GM19238 (cell line): ENCODE measurements around the gene CASP9.
"Not testable (repeated sequence)": the region's sequence is repeated elsewhere in the genome, so short reads cannot be mapped to it uniquely, and the experiment has no call there.

Experiments
- DNase-seq: peaks from one replicate; pipeline ENCODE4 v3.0.0; 2011; ENCODE audit warnings: low spot score; ENCODE audit not compliant: insufficient read length

Gene CASP9

DNA sequence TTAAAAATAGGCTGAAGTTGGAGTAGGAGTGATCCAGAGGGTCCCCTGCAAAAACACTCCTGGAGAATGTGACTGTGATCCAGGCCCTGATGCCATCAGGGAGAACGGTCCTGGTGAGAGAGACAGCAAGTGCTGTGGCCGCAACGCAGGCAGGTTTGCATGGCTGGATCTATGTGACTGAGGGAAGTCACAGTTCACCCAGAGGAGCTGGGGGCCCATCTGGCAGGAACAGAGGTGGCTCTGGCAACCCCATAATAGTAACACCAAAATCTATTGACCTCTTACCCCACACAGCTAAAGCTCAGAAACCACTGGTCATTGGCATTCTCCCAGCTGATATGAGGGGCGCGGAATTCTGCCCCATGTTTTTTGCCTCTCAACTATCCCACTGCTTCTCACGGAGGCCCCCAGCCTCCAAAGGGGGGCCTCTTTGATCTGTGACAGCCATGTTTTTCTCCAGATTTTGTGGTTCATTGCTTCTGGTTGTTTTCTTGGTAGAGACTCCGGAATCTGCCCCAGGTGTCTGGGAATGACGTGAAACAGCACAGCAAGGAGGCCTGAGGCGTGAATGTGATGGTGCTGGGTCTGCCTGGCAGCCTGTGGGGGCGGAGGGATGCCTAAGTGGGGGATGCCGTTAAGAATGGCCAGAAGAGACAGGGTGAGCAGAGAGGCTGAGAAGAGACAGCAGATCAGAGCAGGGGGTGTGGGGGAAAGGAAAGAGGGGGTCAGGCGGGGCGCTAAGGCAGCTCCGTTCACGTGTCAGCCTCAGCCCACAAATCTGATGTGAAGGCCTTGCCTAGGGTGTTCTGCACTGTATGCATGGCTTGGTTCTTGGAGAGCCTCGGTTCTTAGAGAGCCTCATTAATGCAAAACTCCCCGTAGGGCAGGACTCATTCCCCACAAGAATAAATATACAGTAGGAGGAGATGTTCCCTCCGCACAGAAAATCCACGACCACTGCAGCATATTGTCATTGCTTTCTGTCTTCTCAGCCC is 23.5 kb downstream of the CASP9 start:
- no peak for DNase-seq

DNA sequence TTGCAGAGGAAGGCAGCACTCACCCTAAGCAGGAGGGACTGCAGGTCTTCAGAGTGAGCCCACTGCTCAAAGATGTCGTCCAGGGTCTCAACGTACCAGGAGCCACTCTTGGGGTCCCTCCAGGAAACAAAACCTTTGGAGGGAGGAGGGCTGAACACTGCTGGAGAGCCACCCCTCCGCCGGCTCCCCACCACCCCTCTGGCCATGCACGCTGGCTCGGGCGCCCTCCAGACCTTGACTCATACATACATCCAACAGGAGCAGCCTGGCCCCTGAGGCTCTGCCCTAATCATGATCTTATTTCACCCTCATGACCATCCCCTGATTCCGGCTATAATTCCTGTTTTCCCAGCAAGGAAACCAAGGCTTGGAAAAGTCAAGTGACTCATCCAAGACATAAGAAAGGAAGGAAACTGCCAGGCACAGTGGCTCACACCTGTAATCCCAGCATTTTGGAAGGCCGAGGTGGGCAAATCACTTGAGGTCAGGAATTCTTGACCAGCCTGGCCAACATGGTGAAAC is 30.1 kb downstream of the CASP9 start:
- no peak for DNase-seq

DNA sequence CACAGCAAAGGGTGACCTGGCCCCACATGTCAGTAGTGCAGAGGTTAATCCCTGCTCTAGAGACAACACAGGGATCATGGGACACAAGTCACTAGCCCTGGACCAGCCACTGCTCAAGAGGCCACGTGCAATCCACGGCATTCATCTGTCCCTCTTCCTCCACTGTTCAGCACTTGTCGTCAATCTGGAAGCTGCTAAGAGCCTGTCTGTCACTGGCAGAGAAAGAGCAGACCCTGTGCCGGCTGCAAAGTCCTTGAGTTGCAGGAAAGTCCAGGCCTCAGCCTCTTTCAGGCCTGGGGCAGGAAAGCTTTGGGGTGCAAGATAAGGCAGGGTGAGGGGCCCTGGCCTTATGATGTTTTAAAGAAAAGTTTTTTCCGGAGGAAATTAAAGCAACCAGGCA is 31.4 kb downstream of the CASP9 start:
- no peak for DNase-seq

DNA sequence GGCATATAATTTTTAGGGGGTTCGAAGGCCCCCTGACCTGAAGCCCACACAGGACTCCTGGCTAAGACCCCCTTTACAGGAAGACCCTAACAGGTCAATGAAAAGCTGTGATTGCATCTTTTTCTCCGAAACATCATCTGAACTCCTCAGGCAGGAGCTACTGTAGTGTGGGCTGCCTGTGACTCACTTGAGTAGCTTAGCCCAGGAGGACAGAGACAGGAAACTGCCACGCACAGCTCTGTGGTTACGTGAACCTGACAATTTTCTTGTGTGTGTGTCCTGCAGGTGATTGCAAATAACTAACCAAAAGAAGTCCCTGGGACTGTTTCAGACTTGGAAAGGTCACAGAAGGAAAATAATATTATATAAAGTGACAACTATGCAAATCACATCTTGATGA is 33.0 kb downstream of the CASP9 start:
- not testable (repeated sequence) for DNase-seq

DNA sequence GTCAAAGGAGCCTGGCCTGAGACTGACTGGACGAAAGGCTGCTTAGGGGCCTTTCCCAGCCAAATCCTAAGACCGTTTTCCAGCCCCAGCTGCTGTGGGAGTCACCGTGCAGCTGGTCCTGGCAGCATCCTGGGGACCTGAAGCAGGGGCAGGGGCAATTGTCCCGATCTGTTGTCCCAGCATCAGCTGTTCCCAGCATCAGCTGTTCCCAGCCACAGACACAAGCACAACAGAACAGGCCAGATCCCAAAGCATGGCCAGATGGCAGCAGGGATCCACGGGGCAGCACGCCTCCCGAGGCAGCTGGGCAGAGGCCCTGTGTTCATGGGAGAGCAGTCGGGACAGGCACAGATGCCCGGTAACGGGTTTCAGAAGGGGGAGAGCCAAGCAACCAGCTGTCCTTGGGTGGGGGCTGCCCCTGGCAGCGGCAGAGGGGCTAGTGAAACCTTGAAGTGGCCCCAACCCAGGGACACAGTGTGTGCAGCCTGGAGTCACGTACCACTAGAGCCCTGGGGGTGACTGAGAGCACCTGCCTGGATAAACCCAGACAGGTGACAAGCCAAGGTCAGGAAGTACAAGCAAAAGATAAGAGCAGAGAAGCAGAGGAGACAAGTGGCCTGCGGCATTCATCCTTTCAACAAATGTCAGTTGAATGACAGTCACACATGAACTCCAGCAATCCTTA is 34.8 kb downstream of the CASP9 start:
- no peak for DNase-seq

DNA sequence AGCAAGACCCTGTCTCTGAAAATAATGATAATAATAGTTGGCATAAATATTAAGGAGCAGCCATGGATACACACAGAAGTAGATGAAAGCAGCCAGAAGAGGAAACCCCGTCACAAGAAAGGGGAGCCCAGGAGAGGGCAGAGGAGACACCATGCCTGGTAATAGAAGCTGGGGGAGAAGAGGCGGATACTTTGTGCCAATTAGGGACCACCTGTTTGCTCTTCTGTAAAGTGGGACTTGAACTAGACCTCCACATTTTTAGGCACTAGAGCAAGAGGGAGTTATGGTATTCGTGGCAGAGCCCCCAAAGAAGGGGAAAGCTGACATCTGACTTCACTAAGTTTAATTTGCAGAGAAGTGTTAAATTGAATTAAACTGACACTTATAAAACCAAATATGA is 35.6 kb downstream of the CASP9 start:
- DNase-seq = no peak

DNA sequence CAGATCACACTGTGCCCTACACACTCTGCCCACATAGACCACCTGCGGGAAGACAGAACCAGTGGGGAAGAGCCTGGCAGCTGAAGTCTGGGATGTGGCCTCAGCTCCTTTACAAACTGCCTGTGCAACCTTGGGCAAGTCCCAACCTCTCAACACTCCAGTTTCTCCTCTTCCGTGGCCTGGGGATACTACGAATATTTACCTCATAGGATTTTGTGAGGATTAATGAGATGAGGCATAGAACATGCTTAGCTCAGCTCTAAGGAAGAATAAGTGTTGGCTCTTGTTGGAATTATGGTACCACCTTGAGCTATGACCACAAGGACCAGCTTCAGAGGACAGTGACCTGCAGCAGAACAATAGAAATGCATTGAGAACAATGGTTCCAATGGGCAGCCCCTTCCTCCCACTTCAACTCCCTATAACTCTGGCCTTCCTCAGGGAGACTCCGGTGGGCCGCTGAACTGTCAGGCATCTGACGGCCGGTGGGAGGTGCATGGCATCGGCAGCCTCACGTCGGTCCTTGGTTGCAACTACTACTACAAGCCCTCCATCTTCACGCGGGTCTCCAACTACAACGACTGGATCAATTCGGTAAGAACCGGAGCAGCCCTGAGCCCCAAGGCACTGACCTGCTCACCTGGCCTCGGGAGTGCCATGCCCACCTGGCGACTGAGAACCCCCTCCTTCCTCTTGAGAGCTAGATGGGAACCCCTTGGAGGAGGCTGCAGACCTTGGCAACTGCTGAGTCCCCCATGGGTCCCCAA is 37.0 kb downstream of the CASP9 start:
- not testable (repeated sequence) for DNase-seq

DNA sequence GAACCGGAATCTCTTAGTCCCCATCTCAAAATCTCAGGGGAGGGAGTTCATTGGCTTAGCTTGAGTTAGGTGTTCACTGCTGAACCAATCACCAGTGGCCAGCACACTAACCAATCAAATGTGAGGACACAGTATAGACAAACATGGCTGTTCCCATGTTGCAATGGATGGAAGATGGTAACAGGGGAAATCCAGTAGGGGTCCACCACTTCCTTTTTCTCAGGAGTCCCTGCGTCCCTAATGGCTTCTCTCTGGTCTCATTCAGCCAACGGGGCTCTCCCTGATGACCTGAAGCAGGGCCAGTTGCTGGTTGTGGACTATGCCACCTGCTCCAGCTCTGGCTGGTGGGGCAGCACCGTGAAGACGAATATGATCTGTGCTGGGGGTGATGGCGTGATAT is 38.4 kb downstream of the CASP9 start:
- no peak for DNase-seq

DNA sequence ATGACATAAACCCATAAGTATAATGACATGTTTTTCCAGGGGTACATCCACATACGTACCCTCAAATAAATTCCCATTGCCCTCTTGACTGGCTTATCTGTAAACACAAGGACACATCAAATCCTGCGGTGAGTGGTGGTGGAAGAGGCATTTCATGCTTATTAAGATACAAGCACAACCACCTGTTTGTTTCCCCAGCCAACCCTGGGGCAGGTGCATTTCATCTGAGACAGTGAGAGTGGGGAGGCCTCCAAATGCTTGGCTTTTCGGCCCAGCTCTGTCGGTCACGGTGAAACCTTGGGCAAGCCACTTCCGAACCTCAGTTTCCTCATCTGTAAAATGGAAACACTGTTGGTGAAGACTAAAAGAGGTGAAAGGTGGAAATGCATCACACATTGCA is 39.6 kb downstream of the CASP9 start:
- not testable (repeated sequence) for DNase-seq

DNA sequence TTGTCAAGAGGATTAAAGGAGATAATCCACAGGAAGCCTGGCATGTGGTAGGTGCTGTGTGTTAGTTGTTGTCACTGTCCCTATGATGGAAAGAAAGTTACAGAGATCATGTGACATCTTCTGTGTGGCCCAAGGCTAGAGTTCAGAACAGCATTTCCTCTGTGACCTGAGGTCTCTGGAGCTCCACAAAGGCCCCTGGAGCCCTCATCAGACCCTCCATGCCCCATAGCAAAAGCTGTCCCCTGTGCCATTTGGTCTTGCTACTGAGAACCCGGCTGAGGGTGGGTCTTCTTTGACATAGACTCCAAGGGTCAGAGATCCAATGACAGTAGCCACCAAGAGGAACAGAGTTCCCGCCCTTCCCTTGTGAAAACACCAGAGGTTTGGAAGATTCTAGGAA is 40.0 kb downstream of the CASP9 start:
- no peak for DNase-seq

DNA sequence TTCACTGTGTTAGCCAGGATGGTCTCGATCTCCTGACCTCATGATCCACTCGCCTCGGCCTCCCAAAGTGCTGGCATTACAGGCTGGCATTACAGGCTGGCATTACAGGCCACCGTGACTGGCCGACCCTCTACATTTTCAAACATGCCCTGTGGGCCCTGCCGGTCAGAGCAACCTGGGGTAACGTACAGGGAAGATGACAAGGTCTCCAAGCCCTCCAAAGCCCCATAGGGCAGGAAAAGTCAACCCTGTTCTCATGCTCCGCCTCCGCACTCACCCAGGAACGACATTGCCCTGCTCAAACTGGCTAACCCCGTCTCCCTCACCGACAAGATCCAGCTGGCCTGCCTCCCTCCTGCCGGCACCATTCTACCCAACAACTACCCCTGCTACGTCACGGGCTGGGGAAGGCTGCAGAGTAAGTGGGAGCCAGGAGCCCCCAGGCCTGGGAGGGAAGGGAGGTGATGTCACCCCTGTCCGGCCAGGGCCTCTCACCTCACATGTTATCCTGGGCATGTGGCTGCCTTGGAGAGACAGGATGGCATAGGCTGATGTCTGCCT is 41.0 kb downstream of the CASP9 start:
- not testable (repeated sequence) for DNase-seq

DNA sequence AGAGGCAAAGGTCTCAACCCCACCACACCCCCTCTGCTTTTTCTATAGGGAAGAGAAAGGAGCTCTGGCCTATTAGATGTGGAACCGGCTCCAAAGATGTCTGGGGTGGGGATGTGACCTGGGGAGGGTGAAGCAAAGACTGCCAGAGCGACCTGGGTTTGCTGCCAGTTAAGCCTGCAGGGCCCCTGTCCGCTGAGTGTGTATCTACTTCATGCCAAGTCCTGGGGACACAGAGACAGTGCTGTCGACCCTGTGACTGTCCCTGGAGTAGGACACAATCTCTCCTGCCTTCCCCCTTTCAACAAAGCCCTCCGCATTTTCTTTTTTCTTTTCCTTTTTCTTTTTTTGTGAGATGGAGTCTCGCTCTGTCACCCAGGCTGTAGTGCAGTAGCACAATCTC is 41.6 kb downstream of the CASP9 start:
- DNase-seq = not testable (repeated sequence)

DNA sequence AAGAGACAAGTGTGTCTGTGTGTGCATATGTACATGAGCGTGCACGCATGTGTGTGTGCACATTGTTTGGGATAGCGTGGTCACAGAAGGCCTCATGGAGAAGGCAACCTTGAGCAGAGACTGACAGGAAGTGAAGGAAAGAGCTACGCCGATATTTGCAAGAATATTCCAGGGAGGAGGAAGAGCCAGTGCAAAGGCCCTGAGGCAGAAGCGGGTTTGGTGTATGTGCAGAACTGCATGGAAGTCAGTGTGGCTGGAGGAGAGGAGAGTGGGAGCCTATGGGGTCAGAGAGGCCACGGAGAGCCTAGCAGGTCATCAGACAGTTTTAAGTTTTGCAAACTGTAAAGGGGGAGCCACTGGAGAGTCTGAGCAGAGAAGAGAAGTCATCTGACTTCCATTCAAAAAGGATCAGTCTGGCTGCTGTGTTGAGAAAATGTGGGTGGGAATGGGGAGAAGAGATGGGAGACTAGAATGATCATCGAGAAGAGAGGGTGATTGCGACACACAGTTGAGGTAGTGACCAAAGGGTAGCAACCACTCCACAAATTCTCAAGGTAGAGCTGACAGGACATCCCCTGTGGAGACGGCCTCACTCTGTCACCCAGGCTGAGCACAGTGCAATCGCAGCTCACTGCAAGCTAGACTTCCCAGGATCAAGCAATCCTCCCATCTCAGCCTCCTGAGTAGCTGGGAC is 44.2 kb downstream of the CASP9 start:
- DNase-seq = no peak

DNA sequence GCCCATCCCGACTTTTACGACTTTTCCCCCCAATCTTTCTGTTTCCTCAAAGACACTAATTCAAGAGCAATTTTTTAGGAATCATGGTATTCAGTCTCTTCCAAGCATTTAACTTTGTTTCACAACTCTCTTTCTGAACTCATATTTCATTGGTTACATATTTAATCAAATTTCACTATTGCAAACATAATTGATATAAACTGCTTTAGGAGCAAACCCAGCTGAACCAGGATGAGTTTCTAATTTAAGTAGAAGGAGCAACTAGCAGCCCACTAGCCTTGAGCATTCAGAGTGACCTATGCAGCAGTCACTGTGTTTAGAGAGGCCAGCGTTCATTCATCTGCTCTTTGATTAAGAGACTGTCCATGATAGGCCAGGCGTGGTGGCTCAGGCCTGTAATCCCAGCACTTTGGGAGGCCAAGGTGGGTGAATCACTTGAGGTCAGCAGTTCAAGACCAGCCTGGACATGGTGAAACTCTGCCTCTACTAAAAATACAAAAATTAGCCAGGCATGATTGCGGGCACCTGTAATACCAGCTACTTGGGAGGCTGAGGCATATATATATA is 46.3 kb downstream of the CASP9 start:
- DNase-seq = no peak

DNA sequence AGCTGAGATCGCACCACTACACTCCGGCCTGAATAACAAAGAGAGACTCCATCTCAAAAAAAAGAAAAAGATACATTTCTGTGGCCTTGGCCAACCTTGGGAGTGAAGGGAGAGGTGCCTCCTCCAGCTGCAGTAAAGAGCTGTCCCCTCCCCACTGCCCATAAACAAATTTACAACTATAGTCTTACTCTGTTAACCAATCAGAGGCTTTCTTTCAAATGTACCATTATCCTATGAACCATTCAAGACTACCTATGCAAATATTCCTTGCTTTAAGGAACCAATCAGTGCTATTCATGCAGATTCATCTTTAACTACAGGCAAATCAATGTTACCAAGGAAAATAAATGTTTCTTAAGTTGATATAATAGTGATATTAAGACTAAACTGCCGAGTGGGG is 47.1 kb downstream of the CASP9 start:
- no peak for DNase-seq

DNA sequence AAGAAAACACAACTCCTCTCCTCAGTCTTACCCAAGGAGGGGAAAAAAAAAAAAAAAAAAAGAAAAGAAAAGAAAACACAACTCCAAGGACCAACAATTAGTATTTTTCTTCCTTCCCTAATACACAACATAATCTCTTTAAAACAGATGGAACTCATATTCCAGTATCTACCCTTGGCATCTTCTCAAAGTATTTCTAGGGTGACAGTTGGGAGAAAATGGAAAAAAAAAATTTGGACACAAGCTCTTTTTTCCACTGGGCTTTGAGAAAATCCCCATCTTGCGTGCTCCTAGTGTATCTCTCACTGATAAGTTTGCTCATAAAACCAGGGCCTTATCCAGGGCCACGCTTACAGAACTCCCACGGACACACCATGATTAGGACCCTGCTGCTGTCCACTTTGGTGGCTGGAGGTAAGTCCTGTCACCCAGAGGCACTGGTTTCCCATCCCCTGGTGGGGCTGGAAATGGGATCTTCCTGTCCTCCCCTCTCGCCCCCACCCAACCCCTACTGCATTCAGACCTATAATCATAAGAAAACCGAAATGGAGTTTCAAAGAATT is 48.2 kb downstream of the CASP9 start, which contains the start of gene CELA2B:
CELA2B (plus strand) TSS at position 353 of the 563 bp plus-strand sequence; CDS start at position 375, 22 bp downstream.
- DNase-seq = no peak

DNA sequence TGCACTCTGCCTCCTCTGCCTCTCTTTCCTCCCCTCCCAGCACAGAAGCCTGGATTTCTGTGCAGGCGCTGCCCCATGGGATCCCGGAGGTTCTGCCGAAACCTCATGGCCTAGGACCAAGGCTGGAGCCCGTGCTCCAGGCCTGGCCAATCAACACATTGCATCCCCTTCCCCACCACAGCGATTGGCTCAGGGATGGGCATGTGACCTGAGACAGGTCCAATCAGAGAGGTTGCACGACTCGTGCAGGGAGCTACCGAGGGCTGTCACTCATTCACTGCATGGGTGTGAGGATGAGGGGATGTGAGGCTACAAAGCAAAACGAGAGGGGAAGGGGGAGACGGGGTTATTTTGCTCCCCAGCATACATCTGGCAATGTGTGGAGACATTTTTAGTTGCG is 51.4 kb downstream of the CASP9 start:
- no peak for DNase-seq

DNA sequence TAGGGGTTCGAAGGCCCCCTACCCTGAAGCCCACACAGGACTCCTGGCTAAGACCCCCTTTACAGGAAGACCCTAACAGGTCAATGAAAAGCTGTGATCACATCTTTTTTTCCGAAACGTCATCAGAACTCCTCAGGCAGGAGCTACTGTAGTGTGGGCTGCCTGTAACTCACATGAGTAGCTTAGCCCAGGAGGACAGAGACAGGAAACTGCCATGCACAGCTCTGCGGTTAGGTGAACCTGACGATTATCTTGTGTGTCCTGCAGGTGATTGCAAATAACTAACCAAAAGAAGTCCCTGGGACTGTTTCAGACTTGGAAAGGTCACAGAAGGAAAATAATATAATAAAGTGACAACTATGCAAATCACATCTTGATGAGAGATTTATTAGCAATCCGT is 52.3 kb downstream of the CASP9 start:
- DNase-seq = not testable (repeated sequence)

DNA sequence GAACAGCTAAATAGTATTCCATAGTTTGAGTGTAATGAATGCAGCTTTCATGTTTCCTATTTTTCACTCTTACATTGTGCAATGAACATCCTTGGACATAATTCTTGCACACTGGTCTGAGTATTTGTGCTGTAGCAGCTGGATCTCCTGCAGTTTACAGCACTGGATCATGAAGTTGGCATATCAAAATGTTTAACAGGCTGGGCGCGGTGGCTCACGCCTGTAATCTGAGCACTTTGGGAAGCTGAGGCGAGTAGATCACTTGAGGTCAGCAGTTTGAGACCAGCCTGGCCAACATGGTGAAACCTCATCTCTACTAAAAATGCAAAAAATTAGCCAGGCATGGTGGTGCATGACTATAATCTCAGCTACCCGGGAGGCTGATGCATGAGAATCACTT is 52.9 kb downstream of the CASP9 start:
- not testable (repeated sequence) for DNase-seq
